Measurements from ENCODE around the gene ZNF613.

Gene ZNF613

GRCh38 chr19:51916167-51916566 lies 11.1 kb upstream of the ZNF613 start:
- H3K9me3 ChIP-seq (ENCODE audit: control insufficient read depth, insufficient read depth, low read length) = peaks cover 46% of the 10 kb centered on the region
- no peak overlapping the region for H3K4me2 ChIP-seq (ENCODE audit: low read length)
- no peaks in the 10 kb centered on the region for H4K20me1 ChIP-seq (ENCODE audit: control insufficient read depth, insufficient read depth, low read depth, low read length)
- H3K4me3 ChIP-seq (ENCODE audit: low read length) = no peak overlapping the region
- H3K4me1 ChIP-seq (ENCODE audit: control insufficient read depth, low read length) = peaks cover 6% of the 10 kb centered on the region
- no peaks in the 10 kb centered on the region for H3F3A ChIP-seq (ENCODE audit: control insufficient read depth, insufficient read depth)
- no peaks in the 10 kb centered on the region for H3K79me2 ChIP-seq (ENCODE audit: control insufficient read depth, low read length)
- no peaks in the 10 kb centered on the region for H3K36me3 ChIP-seq (ENCODE audit: control insufficient read depth, low read length)
- TF ChIP-seq EZH2phosphoT487 (IDR thresholded peaks at IDR 0.05; ENCODE audit: borderline replicate concordance, low read length) (no peak), CTCF (IDR thresholded peaks at IDR 0.05; ENCODE audit: low read depth, low read length, poor library complexity, severe bottlenecking) (no peak)
- H3K9me2 ChIP-seq (replicated peaks; ENCODE audit: control insufficient read depth, low read length) = no peaks in the 10 kb centered on the region
- no peak overlapping the region for H3K27ac ChIP-seq (ENCODE audit: low read depth, low read length)
- H3K27me3 ChIP-seq (ENCODE audit: control insufficient read depth, low read length) = no peaks in the 10 kb centered on the region

- TF ChIP-seq EZH2phosphoT487 (IDR thresholded peaks at IDR 0.05; ENCODE audit: borderline replicate concordance, low read length) = no peak
- H3K36me3 ChIP-seq (ENCODE audit: control insufficient read depth, low read length) = no peaks in the 10 kb centered on the region
- H3K27ac ChIP-seq (ENCODE audit: low read depth, low read length) = no peak overlapping the region
- no peaks in the 10 kb centered on the region for H3K79me2 ChIP-seq (ENCODE audit: control insufficient read depth, low read length)
- H4K20me1 ChIP-seq (ENCODE audit: control insufficient read depth, insufficient read depth, low read depth, low read length) = no peaks in the 10 kb centered on the region
- peaks cover 66% of the 10 kb centered on the region for H3K9me3 ChIP-seq (ENCODE audit: control insufficient read depth, insufficient read depth, low read length)
- no peaks in the 10 kb centered on the region for H3F3A ChIP-seq (ENCODE audit: control insufficient read depth, insufficient read depth)
- H3K4me1 ChIP-seq (ENCODE audit: control insufficient read depth, low read length) = peaks cover 6% of the 10 kb centered on the region
- H3K4me2 ChIP-seq (ENCODE audit: low read length) = no peak overlapping the region
- H3K9me2 ChIP-seq (replicated peaks; ENCODE audit: control insufficient read depth, low read length) = no peaks in the 10 kb centered on the region
- H3K27me3 ChIP-seq (ENCODE audit: control insufficient read depth, low read length) = no peaks in the 10 kb centered on the region
- no peak overlapping the region for H3K4me3 ChIP-seq (ENCODE audit: low read length)
These were observed 7.7 kb upstream of the ZNF613 start for GRCh38 chr19:51919606-51920005.

GRCh38 chr19:51921949-51922348 lies 5.3 kb upstream of the ZNF613 start:
- TF ChIP-seq CTCF (IDR thresholded peaks at IDR 0.05; ENCODE audit: low read depth, low read length, poor library complexity, severe bottlenecking) (no peak), EZH2phosphoT487 (IDR thresholded peaks at IDR 0.05; ENCODE audit: borderline replicate concordance, low read length) (no peak)

GRCh38 chr19:51926426-51926783 lies 867 bp upstream of the ZNF613 start:
- Histone ChIP-seq H3K9me2 (replicated peaks; ENCODE audit: control insufficient read depth, low read length) (no peaks in the 10 kb centered on the region), H3K9me3 (ENCODE audit: control insufficient read depth, insufficient read depth, low read length) (peaks cover 44% of the 10 kb centered on the region), H3K27me3 (ENCODE audit: control insufficient read depth, low read length) (no peaks in the 10 kb centered on the region), H3K4me2 (ENCODE audit: low read length) (peak overlapping the region; percentile 90), H3K27ac (ENCODE audit: low read depth, low read length) (no peak overlapping the region), H3K4me3 (ENCODE audit: low read length) (peak overlapping the region; percentile 91), H3K4me1 (ENCODE audit: control insufficient read depth, low read length) (peaks cover 6% of the 10 kb centered on the region), H3K36me3 (ENCODE audit: control insufficient read depth, low read length) (peaks cover 5% of the 10 kb centered on the region), H4K20me1 (ENCODE audit: control insufficient read depth, insufficient read depth, low read depth, low read length) (no peaks in the 10 kb centered on the region), H3K79me2 (ENCODE audit: control insufficient read depth, low read length) (peaks cover 4% of the 10 kb centered on the region; the same call in 1 of the 2 replicates), H3F3A (ENCODE audit: control insufficient read depth, insufficient read depth) (no peaks in the 10 kb centered on the region)
- TF ChIP-seq CTCF (IDR thresholded peaks at IDR 0.05; ENCODE audit: low read depth, low read length, poor library complexity, severe bottlenecking) = no peak
- no peak for TF ChIP-seq EZH2phosphoT487 (IDR thresholded peaks at IDR 0.05; ENCODE audit: borderline replicate concordance, low read length)

More at GRCh38 chr19:51921949-51922348, 5.3 kb upstream of the ZNF613 start:
- Histone ChIP-seq H3K4me1 (ENCODE audit: control insufficient read depth, low read length) (peaks cover 6% of the 10 kb centered on the region), H3F3A (ENCODE audit: control insufficient read depth, insufficient read depth) (no peaks in the 10 kb centered on the region), H3K4me2 (ENCODE audit: low read length) (no peak overlapping the region), H3K27me3 (ENCODE audit: control insufficient read depth, low read length) (no peaks in the 10 kb centered on the region), H3K79me2 (ENCODE audit: control insufficient read depth, low read length) (no peaks in the 10 kb centered on the region), H3K9me3 (ENCODE audit: control insufficient read depth, insufficient read depth, low read length) (peaks cover 58% of the 10 kb centered on the region), H4K20me1 (ENCODE audit: control insufficient read depth, insufficient read depth, low read depth, low read length) (no peaks in the 10 kb centered on the region), H3K36me3 (ENCODE audit: control insufficient read depth, low read length) (no peaks in the 10 kb centered on the region), H3K9me2 (replicated peaks; ENCODE audit: control insufficient read depth, low read length) (no peaks in the 10 kb centered on the region), H3K27ac (ENCODE audit: low read depth, low read length) (no peak overlapping the region), H3K4me3 (ENCODE audit: low read length) (no peak overlapping the region)

Measured in DOHH2 (cell line).